Measurements from ENCODE around the gene ERO1B. TPM values are rescaled to one million over a fixed set of nuclear protein-coding genes. Genes with fewer than 3 reads are reported as not detected.

ERO1B gene
- total RNA-seq, 1 donor = 2.9 TPM

GRCh38 chr1:236301080-236301957, 19.6 kb upstream of the ERO1B start:
- H3K4me3 ChIP-seq (ENCODE audit: insufficient read depth, low read length) = no peak overlapping the region
- TF ChIP-seq CTCF (IDR thresholded peaks at IDR 0.05; ENCODE audit: extremely low read depth, low read depth, low read length) = no peak
- DNase-seq (ENCODE audit: insufficient read length, low spot score, missing footprints) = no peak

GRCh38 chr1:236297161-236297560, 15.4 kb upstream of the ERO1B start:
- Histone ChIP-seq H3K4me1 (ENCODE audit: insufficient read depth, low read length) (no peaks in the 10 kb centered on the region), H2AFZ (ENCODE audit: low read length) (no peak overlapping the region), H3K36me3 (ENCODE audit: insufficient read depth, low read length) (no peaks in the 10 kb centered on the region), H3K79me2 (ENCODE audit: insufficient read depth, low read length) (no peaks in the 10 kb centered on the region), H3K9me3 (ENCODE audit: low read depth, low read length) (no peaks in the 10 kb centered on the region), H4K20me1 (ENCODE audit: insufficient read depth, low read length) (no peaks in the 10 kb centered on the region), H3K27ac (ENCODE audit: low read depth, low read length) (no peak overlapping the region), H3K4me3 (ENCODE audit: insufficient read depth, low read length) (no peak overlapping the region), H3K4me2 (ENCODE audit: insufficient read depth, low read length) (no peak overlapping the region), H3K27me3 (ENCODE audit: insufficient read depth, low read length) (no peaks in the 10 kb centered on the region)
- no peak for TF ChIP-seq CTCF (IDR thresholded peaks at IDR 0.05; ENCODE audit: extremely low read depth, low read depth, low read length)
- no peak for DNase-seq (ENCODE audit: insufficient read length, low spot score, missing footprints)

More at GRCh38 chr1:236301080-236301957, 19.6 kb upstream of the ERO1B start:
- H3K27me3 ChIP-seq (ENCODE audit: insufficient read depth, low read length) = no peaks in the 10 kb centered on the region
- H3K36me3 ChIP-seq (ENCODE audit: insufficient read depth, low read length) = no peaks in the 10 kb centered on the region
- no peak overlapping the region for H3K4me2 ChIP-seq (ENCODE audit: insufficient read depth, low read length)
- H4K20me1 ChIP-seq (ENCODE audit: insufficient read depth, low read length) = no peaks in the 10 kb centered on the region
- no peaks in the 10 kb centered on the region for H3K4me1 ChIP-seq (ENCODE audit: insufficient read depth, low read length)
- no peak overlapping the region for H3K27ac ChIP-seq (ENCODE audit: low read depth, low read length)
- H3K9me3 ChIP-seq (ENCODE audit: low read depth, low read length) = no peaks in the 10 kb centered on the region
- no peaks in the 10 kb centered on the region for H3K79me2 ChIP-seq (ENCODE audit: insufficient read depth, low read length)
- no peak overlapping the region for H2AFZ ChIP-seq (ENCODE audit: low read length)

- no peak for TF ChIP-seq CTCF (IDR thresholded peaks at IDR 0.05; ENCODE audit: extremely low read depth, low read depth, low read length)
- Histone ChIP-seq H3K9me3 (ENCODE audit: low read depth, low read length) (no peaks in the 10 kb centered on the region), H3K4me2 (ENCODE audit: insufficient read depth, low read length) (no peak overlapping the region), H3K36me3 (ENCODE audit: insufficient read depth, low read length) (no peaks in the 10 kb centered on the region), H3K27me3 (ENCODE audit: insufficient read depth, low read length) (no peaks in the 10 kb centered on the region), H3K4me3 (ENCODE audit: insufficient read depth, low read length) (no peak overlapping the region), H2AFZ (ENCODE audit: low read length) (no peak overlapping the region), H3K79me2 (ENCODE audit: insufficient read depth, low read length) (no peaks in the 10 kb centered on the region), H3K27ac (ENCODE audit: low read depth, low read length) (no peak overlapping the region), H4K20me1 (ENCODE audit: insufficient read depth, low read length) (no peaks in the 10 kb centered on the region), H3K4me1 (ENCODE audit: insufficient read depth, low read length) (no peaks in the 10 kb centered on the region)
- DNase-seq (ENCODE audit: insufficient read length, low spot score, missing footprints) = no peak
These were observed 10.7 kb upstream of the ERO1B start for GRCh38 chr1:236292425-236292824.

GRCh38 chr1:236289492-236290131, 7.9 kb upstream of the ERO1B start:
- DNase-seq (ENCODE audit: insufficient read length, low spot score, missing footprints) = no peak
- no peaks in the 10 kb centered on the region for H3K4me1 ChIP-seq (ENCODE audit: insufficient read depth, low read length)
- no peak overlapping the region for H3K27ac ChIP-seq (ENCODE audit: low read depth, low read length)
- no peak overlapping the region for H3K4me2 ChIP-seq (ENCODE audit: insufficient read depth, low read length)
- no peaks in the 10 kb centered on the region for H4K20me1 ChIP-seq (ENCODE audit: insufficient read depth, low read length)
- TF ChIP-seq CTCF (IDR thresholded peaks at IDR 0.05; ENCODE audit: extremely low read depth, low read depth, low read length) = no peak
- no peak overlapping the region for H3K4me3 ChIP-seq (ENCODE audit: insufficient read depth, low read length)
- H2AFZ ChIP-seq (ENCODE audit: low read length) = no peak overlapping the region
- H3K36me3 ChIP-seq (ENCODE audit: insufficient read depth, low read length) = no peaks in the 10 kb centered on the region
- H3K9me3 ChIP-seq (ENCODE audit: low read depth, low read length) = no peaks in the 10 kb centered on the region
- H3K27me3 ChIP-seq (ENCODE audit: insufficient read depth, low read length) = peaks cover 7% of the 10 kb centered on the region
- H3K79me2 ChIP-seq (ENCODE audit: insufficient read depth, low read length) = no peaks in the 10 kb centered on the region
